ENCODE data around the gene PTPN9.
A peak's percentile ranks its signal among the peaks of the same experiment; 100 is the strongest.
"Not testable (repeated sequence)": the region's sequence is repeated elsewhere in the genome, so short reads cannot be mapped to it uniquely, and the experiment has no call there.

Gene PTPN9

DNA sequence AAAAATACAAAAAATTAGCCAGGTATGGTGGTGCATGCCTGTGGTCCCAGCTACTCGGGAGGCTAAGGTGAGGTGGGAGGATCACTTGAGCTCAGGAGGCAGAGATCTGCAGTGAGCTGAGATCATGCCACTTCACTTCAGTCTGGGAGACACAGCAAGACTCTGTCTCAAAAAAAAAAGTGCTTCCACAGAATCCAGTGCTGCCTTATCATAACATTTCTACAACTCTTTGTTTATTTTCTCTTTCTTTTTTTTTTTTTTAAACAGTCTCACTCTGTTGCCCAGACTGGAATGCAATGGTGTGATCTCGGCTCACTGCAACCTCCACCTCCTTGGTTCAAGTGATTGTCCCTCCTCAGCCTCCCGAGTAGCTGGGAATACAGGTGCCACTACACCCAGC, 53.4 kb downstream of the PTPN9 start:
- DNase-seq = not testable (repeated sequence)

DNA sequence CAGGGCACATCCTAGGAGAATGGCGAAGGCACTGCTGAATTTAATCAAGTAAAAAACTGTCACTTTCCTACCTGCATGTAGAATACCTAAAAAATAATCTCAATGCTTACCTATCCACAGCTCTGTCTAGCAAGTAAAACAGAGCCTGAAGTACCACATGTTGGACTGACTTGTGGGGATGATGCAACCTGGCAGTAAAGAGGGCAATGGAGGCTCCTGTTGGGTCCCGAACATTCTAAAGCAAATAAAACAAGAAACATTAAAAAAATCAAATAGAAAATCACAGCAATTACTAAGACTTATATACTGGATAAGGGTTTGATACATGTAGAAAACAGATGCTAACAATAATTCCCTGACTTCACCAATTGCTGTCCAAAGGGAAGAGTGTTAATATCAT, 56.1 kb downstream of the PTPN9 start:
- no peak for DNase-seq

DNA sequence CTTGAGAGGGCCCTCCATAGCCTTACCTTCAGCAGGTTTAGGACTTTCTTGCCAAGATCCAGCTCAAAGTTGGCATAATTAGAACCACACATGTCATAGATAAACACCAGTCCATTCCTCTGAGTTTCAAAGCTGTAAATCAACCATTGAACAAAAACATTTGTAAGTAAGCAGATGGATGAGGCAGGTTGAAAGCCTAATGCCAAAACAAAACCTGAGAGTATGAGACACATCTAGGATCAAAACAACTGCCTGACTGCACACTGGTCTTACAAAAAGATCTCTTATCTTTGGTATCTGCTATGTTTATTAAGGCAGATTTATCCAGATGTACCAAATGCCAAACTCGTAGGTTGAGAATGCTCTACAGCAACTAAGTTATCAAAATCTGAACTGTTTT, 61.9 kb downstream of the PTPN9 start:
- DNase-seq = no peak

DNA sequence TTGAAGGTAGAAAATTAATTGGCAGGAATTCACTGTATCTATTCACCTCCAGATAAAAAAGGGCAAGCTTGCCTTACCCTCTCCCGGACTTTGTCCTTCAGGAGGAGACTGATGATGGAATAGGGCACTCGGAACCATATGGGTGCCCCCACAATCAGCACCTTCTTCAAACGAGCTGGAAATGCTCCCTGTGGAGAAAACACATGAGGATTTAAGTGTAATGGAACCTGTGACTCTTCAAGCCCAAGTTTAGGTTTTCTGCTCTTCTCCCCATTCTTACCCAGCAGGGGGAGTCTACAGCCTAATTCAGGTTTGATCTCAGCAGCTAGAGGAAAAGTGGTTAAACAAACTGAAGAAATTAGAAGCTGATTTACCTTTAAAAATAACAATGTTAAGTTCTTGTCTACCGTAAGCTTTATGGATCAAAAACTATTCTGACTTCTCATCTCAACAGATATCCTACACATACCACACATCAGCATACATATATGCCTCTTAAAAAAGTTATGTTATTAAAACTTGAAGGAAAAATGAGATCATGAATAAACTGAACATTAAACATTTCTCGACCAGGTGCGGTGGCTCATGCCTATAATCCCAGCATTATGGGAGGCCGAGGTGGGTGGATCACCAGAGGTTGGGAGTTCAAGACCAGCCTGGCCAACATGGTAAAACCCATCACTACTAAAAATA, 70.1 kb downstream of the PTPN9 start:
- peak; percentile 13 to 61 for DNase-seq

DNA sequence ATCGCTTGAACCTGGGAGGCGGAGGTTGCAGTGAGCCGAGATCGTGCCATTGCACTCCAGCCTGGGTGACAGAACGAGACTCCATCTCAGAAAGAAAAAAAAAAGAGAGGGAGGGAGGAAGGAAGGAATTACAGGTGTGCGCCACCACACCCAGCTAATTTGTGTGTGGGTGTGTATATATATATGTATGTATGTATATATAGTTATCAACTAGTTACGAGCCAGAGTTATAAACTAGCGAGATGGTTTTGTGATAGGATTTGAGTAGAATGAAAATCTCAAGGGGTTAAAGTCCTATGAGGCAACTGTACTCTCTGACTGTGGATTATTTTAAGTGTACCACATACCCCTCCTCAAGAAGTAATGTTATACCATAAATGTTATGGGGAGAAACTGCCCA, 76.8 kb downstream of the PTPN9 start:
- no peak for DNase-seq

DNA sequence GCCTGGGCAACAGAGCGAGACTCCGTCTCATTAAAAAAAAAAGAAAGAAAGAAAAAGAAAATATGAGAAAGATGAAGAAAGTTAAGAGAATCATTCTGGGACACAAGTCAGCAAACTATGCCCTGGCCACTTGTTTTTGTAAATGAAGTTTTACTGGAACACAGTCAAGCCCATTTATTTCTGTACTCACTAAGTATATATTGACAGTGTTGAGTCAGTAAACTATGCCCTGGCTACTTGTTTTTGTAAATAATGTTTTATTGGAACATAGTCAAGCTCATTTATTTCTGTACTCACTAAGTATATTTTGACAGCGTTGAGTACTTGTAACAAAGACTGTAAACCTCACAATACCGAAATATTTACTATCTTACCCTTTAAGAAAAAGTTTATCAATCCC, 85.4 kb downstream of the PTPN9 start:
- DNase-seq = no peak

DNA sequence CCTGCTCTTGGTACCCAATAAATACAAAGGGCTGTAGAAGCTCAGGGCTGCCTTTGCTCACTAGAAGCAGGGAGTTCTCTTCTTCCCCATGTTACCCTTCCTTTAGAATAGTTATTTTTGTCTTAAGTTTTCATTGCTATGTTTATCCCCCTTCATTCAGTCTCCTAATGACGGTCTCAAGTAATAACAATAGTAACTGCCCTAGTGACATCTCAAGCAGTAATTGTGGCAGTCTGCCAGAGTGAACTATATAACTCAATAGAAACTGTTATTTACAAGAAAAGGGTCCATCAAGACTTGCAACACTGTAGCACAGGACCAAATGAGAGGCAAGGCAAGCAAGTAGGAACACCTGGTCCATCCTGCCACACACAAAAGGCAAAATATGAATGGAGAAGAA, 95.2 kb downstream of the PTPN9 start:
- DNase-seq = no peak

DNA sequence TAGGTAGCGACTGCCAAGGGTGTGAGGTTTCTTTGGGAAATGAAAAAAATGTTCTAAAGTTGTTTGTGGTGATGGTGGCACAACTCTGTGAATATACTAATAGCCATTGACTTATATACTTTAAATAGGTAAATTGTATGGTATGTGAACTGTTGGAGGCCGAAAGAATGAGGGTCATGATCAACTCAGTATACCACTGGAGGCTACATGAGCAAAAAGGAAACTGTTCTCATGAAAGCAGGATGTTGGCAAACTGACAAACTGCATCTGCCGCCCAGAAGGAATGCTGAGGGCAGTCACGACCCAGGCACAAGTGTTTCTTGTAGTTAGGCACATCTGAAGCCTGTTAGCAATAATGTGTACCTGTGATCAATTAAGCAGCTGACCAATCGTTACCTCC, 95.6 kb downstream of the PTPN9 start:
- not testable (repeated sequence) for DNase-seq

DNA sequence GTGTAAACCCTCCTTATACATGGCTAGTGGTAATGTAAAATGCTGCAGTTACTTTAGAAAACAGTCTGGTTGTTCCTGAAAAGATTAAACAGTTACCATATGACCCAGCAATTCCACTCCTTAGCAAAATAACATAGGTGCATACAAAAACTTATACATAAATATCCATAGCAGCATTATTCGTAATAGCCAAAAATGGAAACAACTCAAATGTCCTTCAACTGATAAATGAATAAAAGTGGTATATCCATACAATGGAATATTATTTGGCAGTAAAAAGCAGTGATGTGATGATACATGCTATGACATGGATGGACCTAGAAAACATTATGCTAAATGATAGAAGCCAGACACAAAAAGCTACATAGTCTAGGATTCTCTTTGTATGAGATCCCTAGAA, 96.0 kb downstream of the PTPN9 start:
- DNase-seq = no peak

DNA sequence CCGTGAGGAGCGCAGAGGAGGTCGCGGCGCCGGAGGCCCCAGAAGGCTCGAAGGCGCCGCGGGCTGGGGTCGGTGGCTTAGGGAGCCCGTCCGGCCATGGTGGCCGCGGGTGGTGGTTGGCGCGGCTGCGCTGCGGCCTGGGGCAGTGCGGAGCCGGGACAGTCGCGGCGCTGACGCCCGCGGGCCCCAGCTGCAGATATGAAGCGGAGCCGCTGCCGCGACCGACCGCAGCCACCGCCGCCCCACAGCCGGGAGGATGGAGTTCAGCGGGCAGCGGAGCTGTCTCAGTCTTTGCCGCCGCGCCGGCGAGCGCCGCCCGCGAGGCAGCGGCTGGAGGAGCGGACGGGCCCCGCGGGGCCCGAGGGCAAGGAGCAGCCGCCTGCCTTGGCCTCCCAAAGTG, 98.7 kb downstream of the PTPN9 start:
- DNase-seq = not testable (repeated sequence)

DNA sequence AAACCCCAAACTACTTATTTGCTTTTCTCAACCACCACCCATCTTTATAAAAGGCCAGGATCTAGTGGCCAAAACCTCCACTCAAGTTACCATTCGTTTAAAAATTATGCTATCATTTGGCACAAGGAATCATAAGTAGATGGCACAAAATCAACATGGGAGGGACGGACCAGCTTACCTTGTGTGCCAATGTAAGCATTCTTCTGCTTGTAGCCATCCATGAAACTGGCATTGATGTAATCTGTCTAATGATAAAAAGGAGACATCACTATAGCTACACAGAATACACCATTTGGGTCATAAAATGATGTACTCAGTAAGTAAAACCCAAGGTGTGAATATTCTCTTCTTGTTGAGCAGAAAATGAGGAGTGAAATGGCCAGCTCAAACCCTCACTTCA, 99.4 kb downstream of the PTPN9 start:
- DNase-seq = no peak

DNA sequence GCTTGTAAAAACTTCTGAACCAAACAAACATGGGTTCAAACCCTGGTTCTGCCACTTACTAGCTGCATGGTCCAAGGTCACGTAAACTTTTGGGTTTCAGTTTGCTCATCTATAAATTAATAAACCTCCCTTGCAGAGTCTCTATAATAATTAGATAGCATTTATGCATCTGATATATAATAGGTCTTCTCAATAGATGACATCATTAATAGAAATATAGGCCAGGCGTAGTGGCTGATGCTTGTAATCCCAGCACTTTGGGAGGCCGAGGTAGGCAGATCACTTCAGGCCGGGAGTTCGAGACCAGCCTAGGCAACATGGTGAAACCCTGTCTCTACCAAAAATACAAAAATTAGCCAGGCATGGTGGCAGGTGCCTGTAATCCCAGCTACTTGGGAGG, 102.0 kb downstream of the PTPN9 start:
- DNase-seq = not testable (repeated sequence)

DNA sequence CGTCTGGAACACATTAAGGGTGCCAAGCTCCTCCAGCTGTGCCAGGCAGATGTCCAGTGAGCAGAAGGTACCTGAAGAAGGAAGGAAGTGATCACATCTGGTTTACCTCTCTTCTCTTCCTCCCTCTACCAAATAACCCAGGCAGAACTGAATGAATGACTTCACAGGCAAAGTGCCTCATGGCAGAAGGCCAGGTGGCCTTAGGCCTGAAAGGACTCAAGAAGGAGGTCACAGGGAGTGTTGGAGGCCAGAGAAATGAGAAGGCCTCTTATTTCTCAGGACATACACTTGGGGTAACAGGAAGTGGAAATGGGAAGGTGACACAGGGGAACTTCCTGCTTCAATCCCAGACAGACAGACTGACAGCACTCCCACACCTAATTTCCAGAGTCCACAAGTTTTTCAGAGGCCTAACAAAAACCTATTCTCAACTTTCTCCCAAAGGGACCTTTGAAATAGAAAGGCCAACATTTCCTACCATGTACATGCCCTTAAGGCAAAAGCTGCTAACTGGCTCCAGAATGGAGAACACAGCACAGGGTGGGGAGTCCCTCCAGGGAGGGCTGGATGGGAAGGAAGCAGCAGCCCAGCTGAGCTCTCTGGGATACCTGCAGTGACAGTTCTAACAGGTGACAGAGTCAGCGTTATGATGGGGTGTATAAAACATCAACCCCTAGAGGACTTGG, 110.1 kb downstream of the PTPN9 start:
- no peak for DNase-seq

DNA sequence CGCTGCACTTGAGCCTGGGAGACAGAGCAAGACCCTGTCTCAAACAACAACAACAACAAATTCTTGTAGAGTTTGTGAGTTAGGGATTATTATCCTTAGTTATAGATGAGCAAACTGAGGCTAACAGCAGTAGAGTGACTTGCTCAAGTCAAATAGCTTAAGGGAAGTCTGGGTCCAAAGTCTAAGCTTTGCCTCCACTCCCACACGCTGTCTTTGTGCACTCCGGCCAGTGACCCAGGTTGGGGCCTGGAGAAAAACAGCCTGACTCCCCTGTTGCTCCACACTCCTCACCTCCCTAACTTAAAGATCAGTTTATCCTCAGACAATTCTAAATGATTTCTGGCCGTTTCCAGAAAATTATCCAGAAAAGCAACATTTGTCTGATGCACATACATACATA, 118.5 kb downstream of the PTPN9 start:
- DNase-seq = no peak

DNA sequence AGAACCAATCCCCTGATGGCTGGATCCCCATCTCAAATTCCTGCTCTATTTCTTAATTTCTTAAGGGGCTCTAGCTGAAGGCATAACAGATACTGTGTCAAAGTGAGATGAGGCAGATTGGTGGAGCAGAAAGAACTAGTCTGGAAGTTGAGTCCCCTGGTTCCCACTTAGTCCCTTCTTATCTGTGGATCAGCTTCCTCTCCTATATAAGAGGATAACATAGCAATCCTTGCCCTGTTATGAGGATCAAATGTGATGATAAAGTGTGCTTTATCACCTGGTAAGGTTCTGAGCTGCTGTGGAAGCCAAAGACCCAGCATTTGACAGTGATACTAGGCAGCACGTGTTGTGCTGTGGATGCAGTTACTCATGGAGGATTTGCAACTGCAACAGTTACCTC, 119.5 kb downstream of the PTPN9 start:
- no peak for DNase-seq

DNA sequence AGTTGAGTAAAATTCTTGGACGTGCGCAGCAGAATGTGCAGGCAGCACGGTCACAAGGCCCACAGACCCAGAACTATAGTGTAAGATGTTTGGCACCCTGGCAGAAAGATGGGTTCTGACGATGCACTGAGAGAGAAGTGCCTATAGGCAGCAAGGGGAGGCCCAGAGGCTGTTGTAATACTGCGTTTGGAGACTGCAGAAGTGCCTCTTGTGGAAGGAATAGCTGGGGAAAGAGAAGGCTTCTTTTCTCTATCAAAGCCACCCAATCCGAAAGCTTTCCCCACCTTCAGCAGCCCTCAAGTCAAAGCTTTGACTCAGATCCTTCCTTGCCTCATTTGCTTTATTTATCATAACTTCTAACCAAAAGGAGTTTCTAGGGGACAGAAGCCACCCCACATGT, 122.4 kb downstream of the PTPN9 start:
- DNase-seq = no peak

DNA sequence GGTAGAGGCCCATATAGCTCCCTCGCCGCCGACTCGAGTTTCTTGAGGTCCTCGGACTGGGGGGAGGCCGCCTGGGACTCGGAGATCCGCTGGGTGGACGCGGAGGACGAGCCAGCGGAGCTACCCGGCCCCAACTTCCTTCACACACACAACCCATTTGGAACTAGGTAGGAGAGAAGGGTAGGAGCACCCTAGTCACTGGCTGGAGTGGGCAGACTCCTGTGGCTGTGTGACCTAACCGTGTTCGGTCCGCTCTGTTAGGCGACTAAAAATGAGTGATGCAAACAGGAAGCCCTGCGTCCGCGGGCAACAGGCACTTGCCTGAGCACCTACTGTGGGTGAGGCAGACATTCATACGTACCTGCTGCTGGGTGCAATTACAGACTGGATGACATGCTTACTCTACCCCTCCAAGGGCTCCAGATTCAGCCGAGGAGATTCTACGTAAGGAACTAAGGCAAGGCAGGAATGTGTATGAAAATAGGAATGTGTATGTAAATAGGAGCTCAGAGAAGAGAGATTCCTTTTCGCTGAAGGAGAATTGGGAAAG, 123.1 kb downstream of the PTPN9 start:
- DNase-seq = peak; percentile 59 to 66

DNA sequence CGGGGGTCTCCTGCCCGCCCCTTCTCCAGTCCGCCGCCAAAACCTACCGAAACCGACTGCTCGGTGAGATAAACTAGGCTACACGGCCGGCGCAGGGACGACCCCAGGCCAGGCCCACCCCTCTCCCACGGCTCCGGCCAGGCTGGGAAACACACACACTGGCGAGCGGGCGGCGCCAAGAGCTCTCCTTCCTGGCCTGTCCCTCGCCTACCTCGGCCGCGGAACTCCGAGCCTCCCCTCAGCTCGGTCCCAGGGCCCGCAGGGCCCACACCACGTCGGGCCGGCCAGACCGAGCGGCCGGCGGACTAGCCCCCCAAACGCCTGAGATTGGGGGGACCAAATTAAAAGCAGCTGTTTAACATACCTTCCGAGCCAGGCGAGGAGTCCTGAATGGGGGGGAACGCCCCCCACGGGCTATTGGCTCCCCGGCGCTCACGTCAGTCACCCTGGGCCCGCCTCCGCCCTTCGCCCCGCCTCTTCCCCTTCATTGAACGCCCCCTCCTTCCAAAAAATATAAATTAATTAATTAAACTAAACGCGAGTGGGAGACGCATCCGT, 123.6 kb downstream of the PTPN9 start:
- peak; percentile 85 to 88 for DNase-seq

DNA sequence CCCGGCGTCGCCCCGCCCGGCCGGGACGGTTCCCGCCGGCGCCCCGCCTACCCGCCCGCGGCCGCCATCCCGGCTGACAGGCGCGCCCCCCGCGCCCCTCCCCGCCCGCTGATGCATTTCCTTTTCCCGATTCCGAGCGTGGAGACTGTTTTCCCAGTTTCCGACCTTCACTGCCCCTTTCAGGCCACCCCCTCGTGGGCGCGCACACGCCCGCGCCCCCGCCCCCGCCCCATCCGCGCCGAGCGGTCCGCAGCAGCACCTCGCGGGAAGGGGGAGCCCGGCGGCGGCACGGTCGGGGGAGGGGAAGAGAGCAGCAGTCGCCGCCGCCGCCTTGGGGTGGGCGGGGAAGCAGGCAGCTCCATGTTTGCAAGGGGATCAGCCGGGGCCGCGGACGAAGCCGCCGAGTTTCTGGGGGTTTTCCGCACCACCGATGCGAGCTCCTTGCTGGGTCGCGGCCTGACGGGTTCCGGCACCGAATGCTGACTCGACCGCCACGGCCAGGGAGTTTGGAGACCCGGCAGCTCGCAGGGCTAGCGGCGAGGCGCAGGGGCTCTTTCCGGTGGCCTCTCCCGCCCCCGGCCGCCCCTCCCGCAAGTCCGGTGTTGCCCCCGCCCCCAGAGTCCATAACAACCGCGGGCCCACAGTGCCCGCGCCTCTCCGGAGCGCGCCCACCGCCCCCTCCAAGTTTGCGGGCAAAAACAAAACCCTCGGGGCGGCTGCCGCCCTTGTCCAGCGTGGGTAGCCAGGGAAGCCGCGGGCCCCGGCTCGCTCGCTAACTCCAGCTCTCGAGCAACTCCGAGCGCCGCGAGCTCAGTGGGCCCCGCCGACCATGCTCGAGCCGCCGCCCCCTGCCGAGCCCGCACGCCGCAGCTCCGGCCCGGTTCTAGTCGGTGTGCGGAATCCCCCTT, 124.4 kb downstream of the PTPN9 start:
- DNase-seq = peak; percentile 82 to 86

DNA sequence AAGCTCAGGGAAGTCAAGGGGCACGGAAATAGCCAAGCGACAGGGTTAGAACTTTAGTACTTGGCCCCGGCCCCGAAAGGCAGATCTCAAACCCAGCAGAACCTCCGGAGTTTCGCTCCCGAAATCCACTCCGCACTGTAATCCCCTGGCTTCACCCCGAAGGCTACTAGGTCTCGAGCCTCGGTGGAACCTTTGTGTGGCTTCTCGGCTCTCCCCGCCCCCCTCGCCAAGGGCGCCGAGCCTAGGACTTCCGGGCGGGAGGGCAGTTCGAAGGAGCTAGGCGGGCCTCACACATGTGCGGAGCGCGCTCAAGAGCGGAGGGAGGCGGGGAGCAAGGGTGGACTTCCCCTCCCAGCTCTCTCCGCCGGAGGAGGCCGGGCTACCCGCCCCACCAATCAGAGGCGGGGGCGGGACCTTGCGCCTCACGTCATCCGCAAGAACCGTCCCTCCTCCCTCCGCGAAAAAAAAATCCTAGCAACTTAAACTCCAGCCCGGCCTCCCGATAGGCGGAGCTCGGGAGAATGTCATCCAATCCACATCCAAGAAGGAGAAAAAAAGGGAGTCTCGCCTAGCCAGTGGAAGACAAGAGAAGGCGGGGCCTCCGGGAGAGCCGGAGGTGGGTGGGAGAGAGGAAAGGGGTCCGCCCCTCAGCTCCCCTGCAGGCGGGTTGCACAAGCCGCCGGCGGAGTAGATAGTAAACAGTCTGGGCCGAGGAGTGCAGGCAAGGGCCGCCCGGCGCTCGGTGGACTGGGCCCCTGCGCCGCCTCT, 125.2 kb downstream of the PTPN9 start:
- peak; percentile 99 for DNase-seq

DNA sequence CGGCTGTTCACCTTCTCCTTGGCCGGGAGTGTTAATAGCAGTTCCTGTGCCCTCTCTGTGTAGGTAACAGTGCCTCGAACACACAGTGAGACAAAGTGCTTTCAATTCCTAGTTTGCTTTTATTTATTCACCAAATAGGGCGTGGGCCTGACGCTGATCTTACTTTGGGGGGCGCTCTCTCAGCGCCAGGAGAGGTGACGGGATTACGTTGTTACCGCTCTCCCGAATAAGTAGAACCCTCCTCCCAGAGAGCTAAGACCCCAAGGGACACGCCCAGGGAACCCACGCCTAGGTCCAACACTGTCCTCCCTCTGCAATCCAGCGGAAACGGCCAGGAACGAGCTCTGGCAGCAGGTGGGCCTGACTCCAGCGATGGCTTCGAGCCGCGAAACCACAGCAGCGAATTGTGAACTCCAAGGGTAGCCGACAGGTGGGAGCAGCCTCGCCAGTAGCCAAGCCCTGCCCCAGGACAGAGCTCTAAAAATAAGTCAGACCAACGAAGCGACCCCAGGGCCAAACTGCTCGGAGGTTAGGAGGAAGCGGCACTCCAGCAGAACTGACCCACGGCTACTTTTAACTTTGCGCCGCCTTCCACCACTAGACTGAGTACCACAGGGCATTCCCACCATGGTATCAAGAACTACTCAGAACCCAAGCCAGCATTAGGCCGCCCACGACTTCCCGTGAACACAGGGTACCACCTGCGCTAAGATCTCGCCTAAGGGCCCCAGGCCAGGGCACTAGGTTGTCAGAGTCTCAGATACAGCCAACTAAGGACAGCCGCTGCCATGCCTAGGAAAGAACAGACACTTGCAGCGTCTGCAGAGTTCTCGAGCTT, 126.0 kb downstream of the PTPN9 start:
- DNase-seq = peak; percentile 59 to 60
